Activated naive CD8-positive, alpha-beta T cell treated with anti-CD3 and anti-CD28 coated beads, Interleukin-2, amount 50 U/mL, for 24 hours (primary cell): Measurements from ENCODE around the gene CCDC57.
A peak's percentile ranks its signal among the peaks of the same experiment; 100 is the strongest.

Experiments
- ATAC-seq: fragments of 150-1000 bp; cut with Tn5 transposase; one replicate; pipeline ENCODE4 v1.10.0; 2021
- DNase-seq: peaks from one replicate; pipeline ENCODE4 v3.0.0; 2021
- H3K27ac Mint-ChIP-seq: one replicate; pipeline ENCODE4 v1.8.0; 2021; ENCODE audit warnings: mild to moderate bottlenecking, mixed read lengths
- H3K27me3 Mint-ChIP-seq: one replicate; pipeline ENCODE4 v1.8.0; 2021; ENCODE audit warnings: mixed read lengths
- H3K36me3 Mint-ChIP-seq: one replicate; pipeline ENCODE4 v1.8.0; 2021; ENCODE audit warnings: low read depth, mixed read lengths
- H3K4me1 Mint-ChIP-seq: one replicate; pipeline ENCODE4 v1.8.0; 2021; ENCODE audit warnings: mixed read lengths
- H3K4me3 Mint-ChIP-seq: one replicate; pipeline ENCODE4 v1.8.0; 2021; ENCODE audit warnings: mild to moderate bottlenecking, moderate library complexity, mixed read lengths
- H3K9me3 Mint-ChIP-seq: one replicate; pipeline ENCODE4 v1.8.0; 2021; ENCODE audit warnings: mixed read lengths

Gene CCDC57

GRCh38 chr17:82121660-82122629 lies 90.7 kb downstream of the CCDC57 start:
- H3K4me1 Mint-ChIP-seq: peaks cover 62% of the 10 kb centered on the region
- no peaks in the 10 kb centered on the region for H3K9me3 Mint-ChIP-seq
- H3K27me3 Mint-ChIP-seq: no peaks in the 10 kb centered on the region
- ATAC-seq (peak; percentile 24), DNase-seq (peak; percentile 26)
- H3K27ac Mint-ChIP-seq: peak overlapping the region; percentile 89
- H3K4me3 Mint-ChIP-seq: peak overlapping the region; percentile 50
- peaks cover 8% of the 10 kb centered on the region for H3K36me3 Mint-ChIP-seq

- ATAC-seq (no peak), DNase-seq (no peak)
- Mint-ChIP-seq H3K27ac (peak overlapping the region; percentile 89), H3K4me3 (no peak overlapping the region), H3K27me3 (no peaks in the 10 kb centered on the region), H3K9me3 (no peaks in the 10 kb centered on the region), H3K36me3 (peaks cover 8% of the 10 kb centered on the region), H3K4me1 (peaks cover 55% of the 10 kb centered on the region)
Measured at GRCh38 chr17:82121246-82121645, 91.4 kb downstream of the CCDC57 start.

- peak overlapping the region; percentile 35 for H3K4me3 Mint-ChIP-seq
- peaks cover 45% of the 10 kb centered on the region for H3K4me1 Mint-ChIP-seq
- H3K36me3 Mint-ChIP-seq: peaks cover 8% of the 10 kb centered on the region
- H3K27me3 Mint-ChIP-seq: no peaks in the 10 kb centered on the region
- DNase-seq: no peak
- peak; percentile 85 for ATAC-seq
- H3K27ac Mint-ChIP-seq: peak overlapping the region; percentile 83
- no peaks in the 10 kb centered on the region for H3K9me3 Mint-ChIP-seq
Measured at GRCh38 chr17:82120148-82120547, 92.5 kb downstream of the CCDC57 start.

- H3K27me3 Mint-ChIP-seq: no peaks in the 10 kb centered on the region
- DNase-seq (no peak), ATAC-seq (no peak)
- H3K36me3 Mint-ChIP-seq: peaks cover 4% of the 10 kb centered on the region
- peaks cover 36% of the 10 kb centered on the region for H3K4me1 Mint-ChIP-seq
- H3K9me3 Mint-ChIP-seq: no peaks in the 10 kb centered on the region
- no peak overlapping the region for H3K27ac Mint-ChIP-seq
- H3K4me3 Mint-ChIP-seq: no peak overlapping the region
Measured at GRCh38 chr17:82118815-82119380, 93.7 kb downstream of the CCDC57 start.

- Mint-ChIP-seq H3K9me3 (no peaks in the 10 kb centered on the region), H3K27ac (no peak overlapping the region), H3K4me1 (peaks cover 33% of the 10 kb centered on the region), H3K36me3 (no peaks in the 10 kb centered on the region), H3K27me3 (no peaks in the 10 kb centered on the region), H3K4me3 (no peak overlapping the region)
- ATAC-seq (no peak), DNase-seq (no peak)
Measured at GRCh38 chr17:82118168-82118814, 94.4 kb downstream of the CCDC57 start.

- no peaks in the 10 kb centered on the region for H3K36me3 Mint-ChIP-seq
Measured at GRCh38 chr17:82117139-82118090, 95.2 kb downstream of the CCDC57 start.

GRCh38 chr17:82116246-82116645 lies 96.4 kb downstream of the CCDC57 start:
- H3K4me1 Mint-ChIP-seq: peaks cover 13% of the 10 kb centered on the region
- H3K27ac Mint-ChIP-seq: no peak overlapping the region
- no peak overlapping the region for H3K4me3 Mint-ChIP-seq
- no peaks in the 10 kb centered on the region for H3K36me3 Mint-ChIP-seq
- DNase-seq (no peak), ATAC-seq (no peak)
- H3K9me3 Mint-ChIP-seq: no peaks in the 10 kb centered on the region
- no peaks in the 10 kb centered on the region for H3K27me3 Mint-ChIP-seq

More at GRCh38 chr17:82117139-82118090, 95.2 kb downstream of the CCDC57 start:
- Mint-ChIP-seq H3K9me3 (no peaks in the 10 kb centered on the region), H3K27ac (no peak overlapping the region), H3K27me3 (no peaks in the 10 kb centered on the region), H3K4me1 (peaks cover 24% of the 10 kb centered on the region), H3K4me3 (no peak overlapping the region)
- DNase-seq (no peak), ATAC-seq (no peak)

GRCh38 chr17:82114872-82115271 lies 97.8 kb downstream of the CCDC57 start:
- Mint-ChIP-seq H3K27me3 (no peaks in the 10 kb centered on the region), H3K4me1 (peaks cover 14% of the 10 kb centered on the region), H3K36me3 (no peaks in the 10 kb centered on the region), H3K4me3 (no peak overlapping the region), H3K27ac (no peak overlapping the region), H3K9me3 (no peaks in the 10 kb centered on the region)
- ATAC-seq (no peak), DNase-seq (no peak)

GRCh38 chr17:82114447-82114846 lies 98.2 kb downstream of the CCDC57 start:
- Mint-ChIP-seq H3K36me3 (no peaks in the 10 kb centered on the region), H3K4me1 (peaks cover 11% of the 10 kb centered on the region), H3K27ac (no peak overlapping the region), H3K9me3 (no peaks in the 10 kb centered on the region), H3K4me3 (no peak overlapping the region), H3K27me3 (no peaks in the 10 kb centered on the region)
- ATAC-seq (no peak), DNase-seq (no peak)

GRCh38 chr17:82113941-82114340 lies 98.7 kb downstream of the CCDC57 start:
- H3K27ac Mint-ChIP-seq: no peak overlapping the region
- H3K27me3 Mint-ChIP-seq: no peaks in the 10 kb centered on the region
- no peaks in the 10 kb centered on the region for H3K36me3 Mint-ChIP-seq
- DNase-seq: no peak
- H3K4me3 Mint-ChIP-seq: no peak overlapping the region
- peaks cover 13% of the 10 kb centered on the region for H3K4me1 Mint-ChIP-seq
- no peak for ATAC-seq
- H3K9me3 Mint-ChIP-seq: no peaks in the 10 kb centered on the region

- DNase-seq (no peak), ATAC-seq (no peak)
- Mint-ChIP-seq H3K4me3 (no peak overlapping the region), H3K9me3 (no peaks in the 10 kb centered on the region), H3K27me3 (no peaks in the 10 kb centered on the region), H3K27ac (no peak overlapping the region), H3K4me1 (peaks cover 13% of the 10 kb centered on the region), H3K36me3 (no peaks in the 10 kb centered on the region)
Measured at GRCh38 chr17:82113422-82113821, 99.2 kb downstream of the CCDC57 start.

- no peaks in the 10 kb centered on the region for H3K9me3 Mint-ChIP-seq
- H3K4me3 Mint-ChIP-seq: no peak overlapping the region
Measured at GRCh38 chr17:82112914-82113311, 99.7 kb downstream of the CCDC57 start.

GRCh38 chr17:82112181-82112913 lies 100.3 kb downstream of the CCDC57 start:
- DNase-seq: no peak
- no peak overlapping the region for H3K27ac Mint-ChIP-seq
- no peaks in the 10 kb centered on the region for H3K36me3 Mint-ChIP-seq
- no peak overlapping the region for H3K4me3 Mint-ChIP-seq
- ATAC-seq: no peak
- H3K27me3 Mint-ChIP-seq: no peaks in the 10 kb centered on the region
- H3K9me3 Mint-ChIP-seq: no peaks in the 10 kb centered on the region
- H3K4me1 Mint-ChIP-seq: peaks cover 13% of the 10 kb centered on the region

More at GRCh38 chr17:82112914-82113311, 99.7 kb downstream of the CCDC57 start:
- peaks cover 13% of the 10 kb centered on the region for H3K4me1 Mint-ChIP-seq
- DNase-seq: no peak
- no peaks in the 10 kb centered on the region for H3K36me3 Mint-ChIP-seq
- no peak for ATAC-seq
- H3K27me3 Mint-ChIP-seq: no peaks in the 10 kb centered on the region
- H3K27ac Mint-ChIP-seq: no peak overlapping the region
